ENCODE measurements around the gene HCST. TPM values are rescaled to one million over a fixed set of nuclear protein-coding genes. Genes with fewer than 3 reads are reported as not detected.

The HCST gene
- polyA plus RNA-seq, 4 donors = 3.0 to 4.5 (median 3.4) TPM

DNA sequence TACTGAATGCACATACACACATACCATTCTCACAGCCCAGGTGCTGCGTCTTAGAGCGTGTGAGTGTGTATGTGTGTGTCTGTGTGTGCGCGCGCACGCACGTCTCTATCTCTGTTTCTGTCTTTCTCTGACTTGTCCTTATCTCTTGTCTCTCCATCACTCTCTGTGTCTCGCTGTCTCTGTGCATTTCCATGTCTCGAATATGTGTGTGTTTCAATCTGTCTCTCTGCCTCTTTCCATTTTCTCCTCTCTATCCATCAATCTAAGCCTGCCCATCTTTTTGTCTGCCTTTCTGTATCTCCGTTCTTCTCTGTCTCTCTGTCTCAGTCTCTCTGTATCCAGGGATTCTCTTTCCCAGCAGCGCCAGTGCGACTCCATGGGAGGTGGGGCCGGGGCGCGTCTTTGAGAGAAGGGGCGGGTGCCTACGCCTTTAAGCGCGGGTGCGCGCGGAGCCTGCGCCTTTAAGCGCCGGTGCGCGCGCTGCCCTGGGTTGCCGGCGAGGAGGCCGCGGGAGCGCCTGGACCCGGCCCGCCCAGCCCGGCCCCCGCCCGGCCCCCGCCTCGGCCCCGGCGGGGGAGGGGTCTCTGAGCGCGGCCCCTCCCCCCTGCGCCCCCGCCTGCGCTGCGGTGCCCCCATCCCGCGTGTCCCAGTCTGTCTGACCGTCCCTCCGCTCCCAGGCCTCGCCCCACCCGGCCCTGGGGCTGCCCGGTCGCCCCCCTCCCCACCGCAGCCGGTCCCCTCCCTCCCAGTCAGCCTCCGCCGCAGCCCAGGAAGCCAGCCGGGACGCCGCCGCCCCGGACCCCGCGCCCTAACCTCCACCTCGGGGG is 33.8 kb downstream of the HCST start, which contains the start of gene LRFN3:
Gene LRFN3 (plus strand): TSS at position 464 of the 827 bp plus-strand sequence. CDS start 3,052 bp downstream, outside the sequence.
- peak in 1 of 4 donors; percentile 61 for DNase-seq (ENCODE audit: low read depth in 4 of 4, low spot score in 2 of 4)

DNA sequence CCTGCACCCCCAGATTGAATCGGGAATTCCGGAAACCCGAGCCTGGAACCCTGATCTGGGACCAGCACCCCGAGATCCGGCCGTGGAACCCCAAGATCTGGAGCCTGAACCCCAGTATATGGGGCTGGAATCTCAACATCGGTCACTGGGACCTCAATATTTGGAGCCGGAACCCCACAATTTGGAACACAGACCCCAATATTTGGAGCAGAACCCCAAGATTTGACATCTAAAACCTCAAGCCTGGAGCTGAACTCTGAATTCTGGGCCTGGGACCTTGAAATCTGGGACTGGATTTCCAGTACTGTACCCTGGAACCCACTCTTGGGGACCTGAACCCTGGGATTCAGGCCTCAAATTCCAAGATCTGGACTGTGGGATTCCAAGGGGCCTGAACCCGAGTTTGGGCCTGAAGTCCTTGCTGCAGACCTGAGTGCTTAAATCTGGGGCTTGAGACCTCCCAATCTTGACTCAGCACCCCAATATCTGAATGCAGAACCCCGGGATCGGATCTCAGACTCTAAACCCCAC is 34.5 kb downstream of the HCST start:
- DNase-seq (ENCODE audit: low read depth in 4 of 4, low spot score in 2 of 4) = no peak

- no peak for DNase-seq (ENCODE audit: low read depth in 4 of 4, low spot score in 2 of 4)
Measured at GRCh38 chr19:35937345-35938281, 35.3 kb downstream of the HCST start.

DNA sequence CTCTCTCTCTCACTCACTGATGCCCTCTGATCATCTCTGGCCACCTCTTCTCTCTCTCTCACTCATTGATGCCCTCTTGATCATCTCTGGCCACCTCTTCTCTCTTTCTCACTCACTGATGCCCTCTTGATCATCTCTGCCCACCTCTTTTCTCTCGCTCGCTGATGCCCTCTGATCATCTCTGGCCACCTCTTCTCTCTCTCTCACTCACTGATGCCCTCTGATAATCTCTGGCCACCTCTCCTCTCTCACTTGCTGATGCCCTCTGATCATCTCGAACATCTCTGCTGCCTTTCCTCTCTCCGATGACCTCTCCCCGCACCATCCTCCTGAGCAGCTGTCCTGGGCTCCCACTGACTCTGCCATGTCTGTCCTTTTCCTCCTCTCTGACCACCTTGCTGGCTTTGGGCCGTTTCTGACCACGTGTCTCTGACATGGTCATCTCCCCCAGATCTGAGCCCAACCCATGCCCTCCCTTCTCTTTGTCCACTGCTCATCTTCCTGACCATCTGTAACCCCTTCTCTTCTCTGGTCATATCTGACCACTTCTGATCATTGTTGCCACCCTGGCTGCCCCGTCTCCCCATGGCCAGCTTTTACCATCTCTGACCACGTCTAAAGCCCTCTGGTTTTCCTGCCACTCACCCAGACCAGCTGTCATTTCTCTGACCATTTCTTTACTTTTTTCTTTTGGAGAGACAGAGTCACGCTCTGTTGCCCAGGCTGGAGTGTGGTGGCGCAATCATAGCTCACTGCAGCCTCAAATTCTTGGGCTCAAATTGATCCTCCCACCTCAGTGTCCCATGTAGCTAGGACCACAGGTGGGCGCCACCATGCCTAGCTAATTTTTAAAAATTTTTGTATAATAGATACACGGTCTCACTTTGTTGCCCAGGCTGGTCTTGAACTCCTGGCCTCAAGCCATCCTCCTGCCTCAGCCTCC is 36.2 kb downstream of the HCST start:
- DNase-seq (ENCODE audit: low read depth in 4 of 4, low spot score in 2 of 4) = no peak

- no peak for DNase-seq (ENCODE audit: low read depth in 4 of 4, low spot score in 2 of 4)
Measured at GRCh38 chr19:35939307-35940077, 37.2 kb downstream of the HCST start.

DNA sequence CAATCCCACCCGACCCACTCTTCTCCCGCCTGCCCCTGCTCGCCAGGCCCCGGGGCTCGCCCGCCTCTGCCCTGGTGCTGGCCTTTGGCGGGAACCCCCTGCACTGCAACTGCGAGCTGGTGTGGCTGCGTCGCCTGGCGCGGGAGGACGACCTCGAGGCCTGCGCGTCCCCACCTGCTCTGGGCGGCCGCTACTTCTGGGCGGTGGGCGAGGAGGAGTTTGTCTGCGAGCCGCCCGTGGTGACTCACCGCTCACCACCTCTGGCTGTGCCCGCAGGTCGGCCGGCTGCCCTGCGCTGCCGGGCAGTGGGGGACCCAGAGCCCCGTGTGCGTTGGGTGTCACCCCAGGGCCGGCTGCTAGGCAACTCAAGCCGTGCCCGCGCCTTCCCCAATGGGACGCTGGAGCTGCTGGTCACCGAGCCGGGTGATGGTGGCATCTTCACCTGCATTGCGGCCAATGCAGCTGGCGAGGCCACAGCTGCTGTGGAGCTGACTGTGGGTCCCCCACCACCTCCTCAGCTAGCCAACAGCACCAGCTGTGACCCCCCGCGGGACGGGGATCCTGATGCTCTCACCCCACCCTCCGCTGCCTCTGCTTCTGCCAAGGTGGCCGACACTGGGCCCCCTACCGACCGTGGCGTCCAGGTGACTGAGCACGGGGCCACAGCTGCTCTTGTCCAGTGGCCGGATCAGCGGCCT is 37.9 kb downstream of the HCST start:
- DNase-seq (ENCODE audit: low read depth in 4 of 4, low spot score in 2 of 4) = no peak

GRCh38 chr19:35940839-35941238 is 38.5 kb downstream of the HCST start:
- no peak for DNase-seq (ENCODE audit: low read depth in 4 of 4, low spot score in 2 of 4)

DNA sequence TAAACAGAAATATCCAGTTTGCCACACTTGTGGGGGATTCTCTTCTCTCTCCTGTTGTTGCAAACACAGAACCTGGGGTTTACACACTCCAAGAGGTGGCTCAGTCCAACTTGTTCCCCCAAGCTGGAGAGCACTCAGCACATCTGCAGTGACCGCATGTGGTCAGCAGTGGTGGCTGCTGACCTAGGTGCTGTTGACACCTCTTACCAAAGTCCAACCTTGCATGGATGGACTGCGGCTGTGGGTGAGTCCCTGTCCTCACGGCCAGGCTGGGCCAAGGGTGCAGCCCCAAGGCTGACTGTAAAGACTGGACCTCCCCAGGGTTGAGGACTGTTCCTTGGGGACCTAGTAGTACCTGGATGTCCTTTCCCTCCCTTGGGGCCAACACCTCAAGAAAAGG is 39.9 kb downstream of the HCST start:
- no peak for DNase-seq (ENCODE audit: low read depth in 4 of 4, low spot score in 2 of 4)

- DNase-seq (ENCODE audit: low read depth in 4 of 4, low spot score in 2 of 4) = no peak
Measured at GRCh38 chr19:35943321-35944301, 41.3 kb downstream of the HCST start.

- no peak for DNase-seq (ENCODE audit: low read depth in 4 of 4, low spot score in 2 of 4)
Measured at GRCh38 chr19:35944556-35944955, 42.2 kb downstream of the HCST start.

DNA sequence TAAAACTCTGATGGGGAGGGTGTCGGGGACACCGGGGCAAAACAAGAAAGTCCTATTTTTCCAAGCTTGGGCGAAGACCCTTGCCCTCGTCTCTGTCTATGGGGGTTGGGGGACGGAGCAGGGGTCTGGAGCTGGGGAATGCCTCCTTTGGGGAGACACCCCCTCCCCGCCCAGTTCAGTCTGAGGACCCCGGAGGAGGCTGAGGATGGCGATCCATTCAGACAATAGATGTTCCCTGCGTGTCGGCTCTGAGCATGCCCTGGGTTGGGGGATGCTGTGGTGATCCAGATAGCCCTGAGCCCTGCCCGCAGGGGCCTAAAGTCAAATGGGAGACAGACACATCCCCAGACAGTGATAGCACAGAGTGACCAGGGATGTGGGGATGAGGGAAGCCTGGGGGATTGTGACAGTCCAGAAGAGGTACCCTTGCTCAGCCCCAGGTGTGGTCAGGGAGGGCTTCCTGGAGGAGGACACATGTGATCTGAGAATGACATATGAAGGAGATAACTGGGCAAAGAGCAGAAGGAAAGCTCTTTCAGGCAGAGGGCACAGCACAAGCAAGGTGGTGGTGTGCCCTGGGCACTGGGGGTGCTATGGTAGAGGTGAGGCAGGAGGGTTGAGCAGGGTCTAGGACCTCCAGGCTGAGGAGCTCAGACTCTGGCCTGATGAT is 42.9 kb downstream of the HCST start:
- no peak for DNase-seq (ENCODE audit: low read depth in 4 of 4, low spot score in 2 of 4)

DNA sequence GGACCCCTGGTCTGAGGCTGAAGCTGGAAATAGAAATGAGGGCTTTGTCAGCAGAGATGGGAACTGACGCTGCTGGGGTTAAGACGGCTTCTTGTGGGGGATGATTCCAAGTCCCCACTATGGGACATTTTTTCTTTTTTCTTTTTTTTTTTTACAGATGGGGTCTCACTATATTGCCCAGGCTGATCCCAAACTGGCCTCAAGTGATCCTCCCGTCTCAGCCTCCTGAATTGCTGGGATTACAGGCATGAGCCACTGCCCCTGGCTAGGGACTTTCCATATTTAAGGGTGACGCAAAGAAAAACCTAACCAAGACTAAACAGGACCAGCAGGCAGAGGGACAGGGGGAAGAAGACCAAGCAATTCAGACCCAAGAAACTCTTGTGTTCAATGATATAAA is 43.9 kb downstream of the HCST start:
- DNase-seq (ENCODE audit: low read depth in 4 of 4, low spot score in 2 of 4) = no peak

DNA sequence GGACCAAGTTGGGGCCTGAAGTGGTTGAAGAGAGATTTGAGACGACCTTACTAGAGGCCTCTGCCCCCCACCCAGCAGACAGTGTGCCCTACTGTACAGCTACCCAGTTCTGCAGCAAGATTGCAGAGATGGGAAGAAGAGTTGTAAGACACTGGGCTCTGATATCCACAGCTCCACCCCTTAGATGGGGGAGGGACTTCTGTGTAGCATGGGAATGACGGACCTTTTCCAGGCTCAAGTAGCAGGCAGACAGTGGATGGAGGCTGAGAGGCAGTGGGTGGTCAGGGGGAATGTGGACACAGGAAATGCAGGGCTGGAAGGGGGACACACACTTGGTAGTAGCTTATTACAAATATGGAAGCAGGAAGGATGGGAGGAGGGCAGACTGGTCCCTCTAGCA is 46.8 kb downstream of the HCST start:
- DNase-seq (ENCODE audit: low read depth in 4 of 4, low spot score in 2 of 4) = no peak
